GM18870 (cell line): Measurements from ENCODE around the gene AMBN.

ENCODE experiments used
- ATAC-seq: cut with Tn5 transposase; IDR thresholded peaks from one replicate; pipeline ENCODE4 v1.9.1; 2021; ENCODE audit warnings: moderate library complexity; ENCODE audit not compliant: unreplicated experiment

The AMBN gene, protein sequence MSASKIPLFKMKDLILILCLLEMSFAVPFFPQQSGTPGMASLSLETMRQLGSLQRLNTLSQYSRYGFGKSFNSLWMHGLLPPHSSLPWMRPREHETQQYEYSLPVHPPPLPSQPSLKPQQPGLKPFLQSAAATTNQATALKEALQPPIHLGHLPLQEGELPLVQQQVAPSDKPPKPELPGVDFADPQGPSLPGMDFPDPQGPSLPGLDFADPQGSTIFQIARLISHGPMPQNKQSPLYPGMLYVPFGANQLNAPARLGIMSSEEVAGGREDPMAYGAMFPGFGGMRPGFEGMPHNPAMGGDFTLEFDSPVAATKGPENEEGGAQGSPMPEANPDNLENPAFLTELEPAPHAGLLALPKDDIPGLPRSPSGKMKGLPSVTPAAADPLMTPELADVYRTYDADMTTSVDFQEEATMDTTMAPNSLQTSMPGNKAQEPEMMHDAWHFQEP

DNA sequence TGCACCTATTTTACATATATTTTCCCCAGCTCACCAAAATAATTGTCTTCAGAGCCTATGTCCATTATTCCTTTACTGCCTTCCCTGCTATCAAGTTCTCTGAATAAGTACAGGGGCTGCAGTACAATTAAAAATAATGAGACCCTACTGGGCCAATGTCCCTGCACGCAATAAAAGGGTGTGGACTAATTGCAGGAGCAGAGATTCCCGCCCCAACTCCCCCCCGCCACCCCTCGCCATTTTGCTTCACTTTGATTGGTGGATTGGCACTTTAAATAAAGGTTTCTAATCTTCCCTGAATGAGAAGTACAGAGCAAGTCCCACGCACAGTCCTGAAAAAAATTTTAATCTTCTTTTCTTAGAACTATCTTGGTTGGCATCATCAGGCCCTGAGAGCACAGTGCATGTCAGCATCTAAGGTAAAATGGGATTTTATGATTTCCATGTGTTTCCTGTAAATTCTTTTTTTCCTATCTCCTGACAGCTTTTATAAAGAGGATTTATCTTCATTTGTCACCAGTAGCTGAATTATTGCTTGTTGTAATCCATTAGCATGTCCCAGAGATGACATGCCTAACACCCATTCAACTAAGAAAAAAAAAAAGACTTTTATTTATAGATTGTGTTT is at the start of gene AMBN:
Gene AMBN (plus strand): TSS at position 302 of the 628 bp plus-strand sequence. CDS start 103 bp downstream, at position 405.
- no peak for ATAC-seq

DNA sequence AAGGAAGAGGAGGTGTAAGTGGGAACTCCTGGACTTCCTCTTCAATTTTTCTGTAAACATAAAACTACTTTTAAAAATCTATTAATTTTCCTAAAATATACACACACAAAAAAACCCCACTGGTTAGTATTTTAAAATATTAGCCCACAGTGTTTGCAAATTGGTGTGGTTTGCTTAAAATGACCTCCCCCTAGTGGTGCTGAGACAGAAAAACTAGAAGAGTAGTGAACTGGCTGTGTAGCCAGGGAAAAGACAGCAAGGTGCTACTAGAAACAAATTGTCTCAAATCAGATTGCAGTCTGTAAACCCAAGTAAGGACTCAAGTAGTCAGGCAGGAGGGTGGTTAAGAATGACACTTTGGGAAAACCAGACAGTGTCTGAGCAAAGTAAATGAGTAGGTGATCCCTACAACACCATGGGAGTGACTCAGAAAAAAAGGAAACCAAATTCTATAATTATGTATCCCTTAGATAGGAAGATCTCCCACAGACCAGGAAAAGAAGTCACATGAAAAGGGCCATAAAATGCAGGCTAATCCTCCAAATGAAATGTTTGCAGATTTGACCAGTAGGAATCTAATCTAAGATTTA is 47.7 kb upstream of the AMBN start:
- peak; percentile 74 for ATAC-seq

DNA sequence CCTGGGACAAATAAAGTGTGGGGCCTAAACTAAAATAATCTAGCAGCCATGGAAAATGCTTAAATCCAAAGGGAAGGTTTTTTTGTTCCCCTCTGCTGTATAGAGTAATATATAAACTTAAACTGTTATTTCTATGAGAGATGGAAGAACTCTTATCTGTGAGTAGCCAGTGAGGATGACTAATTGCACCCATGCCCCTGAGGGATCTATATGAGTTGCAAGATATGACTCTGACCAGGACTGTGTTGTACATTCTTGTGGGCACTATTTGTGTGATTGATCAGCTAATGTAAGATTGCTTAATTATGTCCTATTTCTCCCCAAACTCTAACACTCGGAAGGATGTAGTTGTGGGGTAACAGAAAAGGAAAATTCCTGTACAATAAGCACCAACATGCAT is 35.2 kb upstream of the AMBN start:
- ATAC-seq, result no peak

DNA sequence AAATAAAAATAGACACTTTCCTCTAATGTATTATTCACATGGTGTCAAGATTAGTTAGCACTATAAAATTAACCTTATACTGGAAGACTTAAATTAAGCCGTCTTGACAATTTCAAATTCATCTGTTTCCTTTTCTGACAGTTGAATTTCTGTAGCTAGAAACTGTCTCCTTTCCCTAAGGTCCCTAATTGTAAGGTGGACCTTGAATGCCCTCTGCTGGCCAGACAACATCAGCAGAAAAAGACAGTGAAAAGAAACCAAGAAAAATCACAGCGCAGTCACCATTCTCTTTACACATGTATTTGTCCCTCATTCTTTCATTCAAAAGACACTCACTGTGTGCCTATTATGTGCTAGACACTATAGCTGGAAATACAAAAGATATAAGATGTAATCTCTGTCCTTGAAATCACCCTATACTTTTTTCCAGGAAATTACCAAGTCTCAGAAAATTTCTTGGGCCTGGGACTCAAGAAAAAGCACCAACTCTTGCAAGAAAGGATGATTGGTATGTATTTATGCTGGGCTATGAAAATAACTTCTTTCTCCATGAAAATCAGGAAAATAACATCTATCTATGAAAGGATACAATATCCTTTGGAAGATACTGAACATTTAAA is 32.7 kb upstream of the AMBN start:
- ATAC-seq, result peak; percentile 65

DNA sequence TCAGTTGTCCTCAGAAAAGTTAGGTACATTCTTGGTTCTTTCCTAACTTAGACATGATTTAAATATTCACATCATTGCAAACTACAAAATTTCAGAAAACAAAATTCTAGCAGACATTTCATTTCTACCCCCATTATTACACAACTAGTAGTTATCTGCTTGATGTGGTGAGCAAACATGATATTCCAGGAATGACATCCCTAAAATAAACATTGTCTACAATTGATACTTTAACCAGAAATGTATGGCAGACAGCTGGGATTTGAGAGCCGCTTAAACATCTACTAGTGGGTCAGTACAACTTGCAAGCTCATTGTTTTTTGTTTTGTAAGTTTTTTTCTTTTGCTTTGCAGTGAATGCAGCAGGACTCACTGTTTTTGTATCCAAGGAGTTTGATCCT is 32.1 kb upstream of the AMBN start:
- no peak for ATAC-seq

DNA sequence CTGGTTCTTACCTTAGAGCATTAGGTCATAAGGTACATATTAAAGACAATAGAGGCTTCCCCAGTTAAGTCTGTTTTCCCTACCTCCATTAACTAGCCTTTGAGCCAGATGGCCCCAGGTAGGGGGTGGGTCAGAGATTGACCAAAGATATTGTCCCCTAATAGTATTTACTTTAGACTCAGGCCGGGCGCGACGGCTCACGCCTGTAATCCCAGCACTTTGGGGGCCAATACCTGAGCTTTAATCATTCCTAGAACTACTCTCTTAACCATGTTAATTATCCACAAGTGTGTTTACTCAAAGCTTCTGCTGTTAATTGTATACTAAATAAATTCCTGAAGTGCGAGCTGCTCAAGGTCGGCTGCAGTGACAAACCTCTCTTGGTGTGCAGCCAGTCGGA is 28.0 kb upstream of the AMBN start:
- ATAC-seq, result no peak

DNA sequence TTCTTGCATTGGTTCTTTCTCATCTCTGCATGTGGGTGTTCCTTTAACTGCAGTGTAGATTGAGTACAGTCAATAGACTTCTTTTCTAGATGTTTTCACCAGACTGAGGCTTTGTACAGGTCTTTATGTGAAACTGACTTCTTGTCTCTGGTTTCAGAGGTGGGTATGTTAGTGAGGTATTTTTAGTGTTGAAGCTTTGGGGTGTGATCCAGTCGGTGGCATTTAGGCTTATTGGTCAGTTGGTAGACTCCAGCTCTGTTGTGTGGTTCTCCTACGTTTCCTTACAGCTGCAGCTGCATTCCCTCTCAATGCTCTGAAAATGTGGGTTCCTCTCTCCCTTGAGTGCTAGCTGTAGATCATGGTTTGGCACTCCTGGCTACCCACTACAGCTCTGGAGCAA is 21.3 kb upstream of the AMBN start:
- no peak for ATAC-seq

DNA sequence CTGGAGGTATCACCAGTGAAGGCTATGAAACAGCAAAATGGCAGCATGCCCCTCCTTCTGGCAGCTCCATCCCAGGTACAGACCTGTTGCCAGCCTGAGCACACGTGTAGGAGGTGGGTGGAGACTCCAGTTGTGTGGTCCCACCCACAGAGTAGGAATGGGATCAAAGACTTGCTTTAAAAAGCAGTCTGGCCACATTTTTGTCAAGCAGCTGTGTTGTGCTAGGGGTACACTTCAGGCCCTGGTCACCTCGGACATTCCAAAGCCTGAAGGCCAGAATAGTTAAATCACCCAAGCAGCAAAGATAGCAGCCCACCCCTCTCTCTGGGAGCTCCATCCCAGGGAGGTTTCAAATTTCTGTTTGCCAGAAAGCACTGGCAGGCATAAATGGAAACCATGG is 20.3 kb upstream of the AMBN start:
- ATAC-seq, result no peak

DNA sequence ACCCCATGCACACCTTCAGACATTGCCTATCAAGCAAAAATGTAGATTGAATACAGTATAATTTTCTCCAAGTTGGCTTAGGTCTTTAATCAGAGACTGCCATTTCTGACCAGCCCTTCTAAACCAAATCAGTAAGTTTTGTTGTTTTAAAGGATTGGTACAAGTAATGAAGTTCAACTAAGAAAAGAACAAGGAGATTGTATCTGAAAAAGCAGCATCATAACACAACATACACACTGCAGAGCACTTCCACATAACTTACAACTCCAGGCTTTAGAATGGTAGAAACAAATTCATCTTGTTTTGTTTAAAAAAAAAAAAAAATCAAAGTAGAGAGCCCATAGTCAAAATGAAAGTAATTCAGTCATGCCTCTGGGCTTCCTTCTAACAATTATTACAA is 16.1 kb upstream of the AMBN start:
- no peak for ATAC-seq

DNA sequence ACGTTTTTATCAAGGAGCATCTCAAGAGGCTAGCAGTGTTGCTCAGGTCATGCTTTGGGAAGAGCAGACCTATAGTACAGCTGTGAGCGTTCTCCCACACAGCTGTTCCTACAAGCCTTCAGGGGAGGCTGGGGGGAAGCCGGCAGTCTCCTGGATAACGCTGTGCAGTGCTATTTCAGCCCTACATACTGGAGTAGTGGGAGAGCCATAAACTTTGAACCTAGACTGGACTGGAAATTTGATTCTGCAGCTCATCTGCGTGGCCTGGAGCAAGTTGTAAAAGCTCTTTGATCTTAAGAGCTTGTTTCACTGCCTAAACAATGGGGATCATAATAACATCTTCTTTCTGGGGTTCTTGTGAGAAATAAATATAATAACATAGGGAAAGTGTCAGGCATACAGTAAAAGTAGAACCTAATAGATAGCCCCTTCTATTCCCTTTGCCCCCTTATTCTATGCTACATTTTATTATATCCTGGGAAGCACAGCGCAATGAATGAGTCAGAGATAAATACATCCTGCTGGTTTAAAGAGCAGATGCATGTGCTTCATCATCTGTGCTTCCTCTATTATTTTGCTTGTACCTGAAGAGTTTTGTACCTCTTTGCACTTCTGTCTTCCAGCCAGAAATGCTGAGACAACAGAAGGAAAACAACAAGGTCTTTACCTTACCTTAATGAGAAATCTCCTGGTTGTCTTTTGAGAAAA is 14.7 kb upstream of the AMBN start:
- no peak for ATAC-seq

DNA sequence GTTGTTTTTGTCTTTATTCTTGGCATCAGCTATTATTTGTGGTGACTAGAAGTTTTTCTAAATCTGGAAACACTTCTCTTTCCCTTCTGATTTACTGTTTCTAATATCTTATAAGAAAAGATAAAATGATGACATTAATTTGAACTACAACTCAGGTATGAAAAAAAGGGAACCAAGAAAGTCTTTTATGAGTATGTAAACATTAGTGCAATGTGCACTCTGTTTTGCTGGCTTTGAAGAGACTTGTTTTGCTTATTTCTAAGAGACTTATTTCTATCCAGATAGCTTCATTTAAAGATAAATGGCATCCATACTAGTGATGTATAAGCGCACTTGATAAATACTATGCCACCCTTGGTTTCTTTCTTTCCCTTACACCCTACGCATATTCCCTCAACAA is 10.1 kb upstream of the AMBN start:
- no peak for ATAC-seq

DNA sequence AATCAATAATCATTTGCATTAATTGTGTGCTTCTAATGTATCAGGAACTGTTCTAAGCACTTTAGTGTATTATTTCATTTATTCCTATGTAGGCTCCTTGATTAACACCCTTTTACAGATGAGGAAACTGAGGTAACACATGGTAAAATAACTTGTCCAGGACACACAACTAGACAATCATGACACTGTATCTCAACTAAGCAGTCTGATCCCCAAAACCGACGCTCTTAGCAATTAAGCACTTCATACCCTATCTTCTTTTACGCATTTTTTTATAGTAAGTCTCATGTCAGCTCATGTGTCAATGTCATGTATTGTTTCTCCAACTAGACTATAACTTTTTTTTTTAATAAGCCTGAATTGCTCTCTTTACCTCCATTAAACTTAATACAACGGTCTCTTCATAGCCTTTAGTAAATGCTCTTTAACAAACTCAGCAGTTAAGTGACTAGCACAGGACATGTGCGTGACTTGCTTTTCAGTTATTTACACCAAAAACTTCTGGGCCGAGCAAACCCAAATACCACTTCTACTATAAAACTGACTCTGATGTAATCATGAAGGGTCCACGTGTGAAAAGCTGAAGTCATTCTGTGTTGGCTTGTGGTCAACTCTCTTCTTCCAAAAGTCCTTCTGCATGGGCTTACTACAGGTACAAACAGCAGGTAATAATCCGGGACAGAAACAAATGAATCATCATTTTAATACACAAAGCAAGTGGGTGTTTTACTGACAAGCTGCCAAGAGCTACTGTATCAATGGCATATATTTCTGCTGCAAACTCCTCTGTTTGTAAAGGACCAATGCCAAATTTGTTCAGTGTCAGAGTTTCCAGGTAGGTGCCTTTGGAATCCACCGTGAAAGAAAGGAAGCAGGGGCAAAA is 7.9 kb upstream of the AMBN start:
- no peak for ATAC-seq

DNA sequence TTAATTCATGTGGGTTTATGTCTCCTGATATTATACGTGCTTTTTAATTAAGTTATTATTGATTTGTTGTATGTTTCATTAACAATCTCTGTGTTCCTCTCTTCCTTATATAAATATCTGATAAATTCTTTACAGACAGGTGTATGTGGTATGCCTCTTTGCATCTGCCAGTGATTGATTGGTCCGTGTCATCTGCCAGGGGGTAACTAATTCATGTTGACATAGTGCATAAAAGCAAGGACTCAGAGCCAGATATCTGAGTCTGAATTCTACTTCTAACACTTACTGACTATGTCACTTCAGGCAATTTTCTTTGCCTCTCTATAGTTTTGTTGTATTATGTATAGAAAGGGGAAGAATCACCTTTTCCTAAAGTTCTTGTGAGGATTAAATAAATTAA is 5.2 kb upstream of the AMBN start:
- ATAC-seq, result no peak

DNA sequence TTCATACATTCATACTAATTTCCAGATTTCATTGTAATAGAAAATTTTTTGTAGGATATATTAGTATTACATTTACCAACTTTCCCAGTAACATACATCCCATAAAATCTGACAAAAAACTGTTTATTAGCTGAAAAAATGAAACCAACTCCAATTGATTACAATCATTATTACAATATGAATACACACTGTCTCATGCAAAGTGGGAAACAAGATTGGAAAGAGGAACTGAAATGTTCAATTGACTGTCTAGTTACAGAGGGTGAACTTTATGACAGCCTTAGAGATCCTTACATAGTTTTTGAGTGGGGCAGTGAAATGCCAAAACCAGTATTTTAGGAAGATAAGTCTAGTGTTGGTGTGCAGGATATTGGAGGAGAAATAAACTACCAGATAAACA is 2.3 kb upstream of the AMBN start:
- peak; percentile 99 for ATAC-seq

DNA sequence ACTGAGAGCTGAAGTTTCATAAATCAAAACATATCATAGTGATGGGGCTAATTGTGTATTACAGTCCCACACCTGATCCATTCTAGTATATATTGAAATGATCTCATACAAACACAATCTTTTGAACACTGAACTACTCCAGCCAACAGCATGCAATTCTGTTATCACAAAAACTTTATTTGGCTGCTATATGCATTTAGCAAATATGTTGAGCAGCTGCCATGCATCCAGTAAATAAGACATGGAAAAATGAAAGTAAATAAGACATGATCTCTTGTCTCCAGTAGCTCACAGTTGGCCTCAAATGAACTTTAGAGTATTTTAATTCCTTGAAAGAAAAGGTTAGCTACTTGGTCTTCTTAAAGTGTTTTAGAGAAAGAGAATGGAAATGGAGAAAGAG is 2.1 kb downstream of the AMBN start:
- ATAC-seq, result no peak

DNA sequence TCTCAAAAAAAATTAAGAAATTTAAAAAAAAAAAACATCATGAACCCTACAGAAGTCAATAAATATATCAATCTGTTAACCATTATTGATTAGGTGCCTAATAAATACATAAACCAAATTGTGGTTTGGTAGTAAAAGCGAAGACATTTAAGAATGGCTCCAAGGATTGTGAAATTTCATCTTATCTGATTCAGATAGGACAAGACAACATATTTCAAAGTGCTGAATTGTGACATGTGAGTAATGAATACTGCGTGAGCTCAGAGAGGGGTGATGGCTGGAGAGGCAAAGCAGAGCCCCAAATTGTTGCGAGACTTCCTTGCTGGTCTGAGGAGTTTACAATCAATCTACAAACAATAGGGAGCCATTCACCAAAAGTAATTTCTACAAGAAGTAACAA is 8.2 kb downstream of the AMBN start:
- no peak for ATAC-seq

DNA sequence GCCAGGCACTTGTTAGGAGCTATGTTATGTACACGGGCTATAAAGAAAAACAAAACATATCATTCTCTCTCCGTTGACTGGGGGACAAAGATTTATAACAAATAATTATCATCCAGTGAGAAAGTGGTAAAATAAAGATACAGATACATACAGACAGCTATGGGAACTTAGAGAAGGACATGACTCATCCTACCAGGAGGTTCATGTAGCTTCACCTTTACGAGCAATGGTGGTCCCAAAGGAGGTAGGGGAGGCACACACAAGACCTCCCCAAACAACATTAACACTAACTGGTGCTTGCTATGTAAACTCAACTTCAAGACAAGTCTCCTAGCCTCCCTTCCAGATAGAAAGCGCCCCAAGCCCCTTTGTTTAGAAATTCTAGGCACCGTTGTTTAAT is 8.9 kb downstream of the AMBN start:
- ATAC-seq, result no peak

DNA sequence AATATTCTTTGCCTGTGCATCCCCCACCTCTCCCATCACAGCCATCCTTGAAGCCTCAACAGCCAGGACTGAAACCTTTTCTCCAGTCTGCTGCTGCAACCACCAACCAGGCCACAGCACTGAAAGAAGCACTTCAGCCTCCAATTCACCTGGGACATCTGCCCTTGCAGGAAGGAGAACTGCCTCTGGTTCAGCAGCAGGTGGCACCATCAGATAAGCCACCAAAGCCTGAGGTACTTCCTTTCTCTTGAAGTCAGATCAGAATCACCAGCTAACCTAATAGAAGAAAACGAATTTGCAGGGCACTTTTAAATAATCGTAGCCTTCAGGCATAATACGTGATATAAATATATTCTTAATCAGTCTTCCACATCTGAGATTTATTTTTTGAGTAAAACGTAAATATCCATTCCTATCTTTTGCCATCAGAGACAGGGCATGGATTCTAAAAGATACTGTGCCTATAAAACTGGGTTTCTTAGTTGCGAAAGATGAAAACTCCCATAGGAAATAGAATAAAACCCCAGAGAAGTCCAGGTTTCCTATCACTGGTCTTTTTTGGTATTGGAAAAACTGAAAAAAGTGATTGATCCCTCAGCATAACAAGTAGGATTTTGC is 9.5 kb downstream of the AMBN start:
- ATAC-seq, result peak; percentile 94

DNA sequence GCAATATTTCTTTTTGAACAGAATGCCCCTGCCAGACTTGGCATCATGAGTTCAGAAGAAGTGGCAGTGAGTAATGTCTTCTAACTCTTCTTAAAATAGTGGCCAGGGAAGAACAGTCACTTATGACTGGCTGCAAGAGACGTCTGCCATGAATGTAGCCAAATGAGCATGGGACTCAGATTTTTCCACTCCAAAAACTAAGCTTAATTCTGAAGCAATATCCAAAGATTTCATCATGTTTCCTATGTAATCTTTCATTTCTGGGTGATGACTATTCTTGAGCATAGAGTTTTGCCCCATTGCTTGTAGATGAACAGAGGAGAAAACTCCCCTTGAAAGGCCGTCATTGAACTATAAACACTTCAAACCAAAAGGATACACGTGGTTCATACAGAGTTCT is 11.8 kb downstream of the AMBN start:
- ATAC-seq, result no peak

DNA sequence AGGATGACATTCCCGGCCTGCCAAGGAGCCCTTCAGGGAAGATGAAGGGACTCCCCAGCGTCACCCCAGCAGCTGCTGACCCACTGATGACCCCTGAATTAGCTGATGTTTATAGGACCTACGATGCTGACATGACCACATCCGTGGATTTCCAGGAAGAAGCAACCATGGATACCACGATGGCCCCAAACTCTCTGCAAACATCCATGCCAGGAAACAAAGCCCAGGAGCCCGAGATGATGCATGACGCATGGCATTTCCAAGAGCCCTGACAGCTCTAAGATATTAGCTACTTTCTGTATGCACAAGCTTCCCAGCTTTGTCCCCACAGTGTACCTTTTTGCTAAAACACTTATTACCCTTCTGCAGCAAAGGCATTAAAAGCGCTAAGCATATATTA is 14.4 kb downstream of the AMBN start:
- no peak for ATAC-seq
